ENCODE measurements around the gene TPST1. TPM values are rescaled to one million over a fixed set of nuclear protein-coding genes. Genes with fewer than 3 reads are reported as not detected.

TPST1 gene
- total and polyA plus RNA-seq, 2 of the 8 experiments (the other 6 are each of a cell fraction or from before 2014, with no cell fraction given) = 8.2 to 18.4 TPM

GRCh38 chr7:66181329-66181728 lies 23.8 kb upstream of the TPST1 start:
- Histone ChIP-seq H3K23ac (ENCODE audit: insufficient read length) (no peak overlapping the region), H4K20me1 (replicated peaks in 1 of 2; ENCODE audit: control insufficient read depth in 1 of 2, insufficient read depth in 2 of 2, low read length in 2 of 2) (no peaks in the 10 kb centered on the region), H3K27ac (ENCODE audit: low read depth, low read length) (no peak overlapping the region), H4K5ac (ENCODE audit: insufficient read length, low read depth, low read length) (no peak overlapping the region), H3K4me2 (ENCODE audit: insufficient read depth in 1 of 2, low read depth in 2 of 2, low read length in 2 of 2) (no peak overlapping the region), H3K23me2 (ENCODE audit: low read depth, low read length) (no peaks in the 10 kb centered on the region), H2AK5ac (ENCODE audit: low read depth, low read length) (no peak overlapping the region), H2BK5ac (ENCODE audit: low read depth, low read length) (no peak overlapping the region), H2BK15ac (ENCODE audit: low read length) (no peak overlapping the region), H3K79me2 (ENCODE audit: control insufficient read depth in 1 of 2, insufficient read depth in 2 of 2, low read length in 2 of 2) (no peaks in the 10 kb centered on the region), H3K9ac (replicated peaks in 1 of 4; ENCODE audit: extremely low read depth in 1 of 4, low read depth in 3 of 4, low read length in 3 of 4) (no peak overlapping the region), H3K4me3 (ENCODE audit: extremely low read depth in 1 of 4, insufficient read depth in 2 of 4, low read depth in 3 of 4, low read length in 4 of 4) (no peak overlapping the region), H3K14ac (ENCODE audit: insufficient read length) (no peak overlapping the region), H2BK12ac (ENCODE audit: low read depth, low read length) (no peak overlapping the region), H2AFZ (ENCODE audit: low read length) (no peak overlapping the region), H3K36me3 (ENCODE audit: control insufficient read depth in 2 of 4, insufficient read depth in 4 of 4, low read length in 3 of 4) (no peaks in the 10 kb centered on the region), H3K4ac (replicated peaks; ENCODE audit: insufficient read length, low read depth, low read length) (no peak overlapping the region), H4K91ac (replicated peaks; ENCODE audit: insufficient read length, low read length) (no peak overlapping the region), H3K4me1 (replicated peaks in 1 of 4; ENCODE audit: control insufficient read depth in 3 of 4, insufficient read depth in 4 of 4, low read length in 3 of 4) (no peaks in the 10 kb centered on the region), H3K79me1 (ENCODE audit: low read depth, low read length) (no peaks in the 10 kb centered on the region), H2BK20ac (ENCODE audit: low read length) (no peak overlapping the region), H4K8ac (ENCODE audit: extremely low read depth, insufficient read depth, low read length) (no peak overlapping the region), H3K18ac (ENCODE audit: extremely low read depth, low read length) (no peak overlapping the region), H3K9me3 (ENCODE audit: insufficient read depth in 2 of 2, low read depth in 1 of 2, low read length in 1 of 2) (peaks cover 4 to 6% of the 10 kb centered on the region in 2 experiments; a peak in 2 of 4 replicates), H2BK120ac (replicated peaks; ENCODE audit: low read depth, low read length) (no peak overlapping the region), H3K27me3 (replicated peaks in 1 of 4; ENCODE audit: control insufficient read depth in 3 of 4, extremely low read depth in 1 of 4, insufficient read depth in 3 of 4, low read length in 3 of 4) (no peaks in the 10 kb centered on the region), H3K56ac (replicated peaks; ENCODE audit: insufficient read length, low read depth, low read length) (no peak overlapping the region)
- DNase-seq (ENCODE audit: low read depth in 1 of 2, low spot score in 2 of 2) (no peak), FAIRE-seq (no peak)
- ChIA-PET CTCF (ENCODE audit: partially characterized antibody) (interaction anchor here (0.6 kb wide), 1 partner anchor 10 kb away, joined by 5 read pairs; no protein-coding TSS in a partner anchor), POLR2A (ENCODE audit: partially characterized antibody) (no interaction called here)
- TF ChIP-seq HDAC2 (IDR thresholded peaks at IDR 0.05; ENCODE audit: borderline replicate concordance in 1 of 2, low read depth in 2 of 2, low read length in 2 of 2) (no peak), SIX5 (IDR thresholded peaks at IDR 0.05; ENCODE audit: low read depth, low read length) (no peak), ZNF274 (IDR thresholded peaks at IDR 0.05; ENCODE audit: borderline replicate concordance, extremely low read depth, low read length) (no peak), NANOG (IDR thresholded peaks at IDR 0.05; ENCODE audit: insufficient read depth, low read depth, low read length, poor library complexity, severe bottlenecking) (no peak), JUND (IDR thresholded peaks at IDR 0.05; ENCODE audit: low read length) (no peak), TEAD4 (IDR thresholded peaks at IDR 0.05; ENCODE audit: low read depth, low read length) (no peak), JUN (IDR thresholded peaks at IDR 0.05; ENCODE audit: low read depth, low read length) (no peak), KDM1A (IDR thresholded peaks at IDR 0.05; ENCODE audit: borderline replicate concordance, low read length) (no peak), SIN3A (conservative IDR thresholded peaks at IDR 0.05 in 1 of 2, IDR thresholded peaks at IDR 0.05 in 1 of 2; ENCODE audit: low read depth in 1 of 2, low read length in 2 of 2) (no peak), SP2 (IDR thresholded peaks at IDR 0.05; ENCODE audit: low read length) (no peak), CBX8 (IDR thresholded peaks at IDR 0.05; ENCODE audit: borderline replicate concordance, low read depth, low read length) (no peak), PHF8 (conservative IDR thresholded peaks at IDR 0.05; ENCODE audit: low read depth, low read length) (no peak), SUZ12 (IDR thresholded peaks at IDR 0.05; ENCODE audit: low read length) (no peak), SIRT6 (IDR thresholded peaks at IDR 0.05; ENCODE audit: low read length) (no peak)
- TF ChIP-seq, protein P1, sequence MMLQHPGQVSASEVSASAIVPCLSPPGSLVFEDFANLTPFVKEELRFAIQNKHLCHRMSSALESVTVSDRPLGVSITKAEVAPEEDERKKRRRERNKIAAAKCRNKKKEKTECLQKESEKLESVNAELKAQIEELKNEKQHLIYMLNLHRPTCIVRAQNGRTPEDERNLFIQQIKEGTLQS (IDR thresholded peaks at IDR 0.05; ENCODE audit: insufficient read depth, low read depth, low read length) = no peak

Data from H1 (cell line).